ENCODE measurements around the gene ROBO3. TPM values are rescaled to one million over a fixed set of nuclear protein-coding genes. Genes with fewer than 3 reads are reported as not detected.

Gene ROBO3
- total RNA-seq, 1 experiment from 2014 or later: 6.2 TPM

DNA sequence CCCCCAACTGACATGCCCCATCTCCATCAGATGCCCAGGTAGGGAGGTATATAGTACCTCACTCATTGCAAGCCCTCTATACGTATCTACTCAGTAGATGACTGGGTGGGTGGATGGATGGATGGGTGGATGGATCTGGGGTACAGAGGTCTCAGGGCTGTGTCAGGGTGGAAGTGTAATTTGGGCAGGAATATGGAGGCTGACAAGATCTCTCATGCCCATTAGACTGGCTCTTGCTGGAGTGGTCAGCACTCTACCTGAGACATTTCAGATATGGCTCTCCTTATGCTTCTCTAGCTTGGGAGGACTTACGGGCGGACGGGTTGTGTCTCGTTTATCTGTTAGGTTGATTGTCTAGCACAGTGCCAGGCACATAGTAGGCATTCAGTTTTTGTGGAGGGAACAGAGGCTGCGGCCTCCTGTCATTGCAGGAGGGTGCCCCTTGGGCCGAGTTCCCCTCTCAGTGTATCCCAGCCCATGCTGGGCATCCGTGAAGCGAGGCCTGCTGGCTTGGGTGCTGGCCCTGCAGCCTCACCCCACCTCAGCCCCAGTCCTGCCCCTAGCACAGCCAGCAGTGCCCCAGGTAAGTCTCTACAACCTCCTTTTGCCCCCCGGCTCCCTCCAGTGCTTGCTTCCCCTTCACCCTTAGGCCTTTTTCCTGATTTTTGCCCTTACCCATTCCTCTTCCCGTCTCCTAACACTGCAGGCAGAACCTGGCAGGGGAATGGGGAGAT, 13.7 kb downstream of the ROBO3 start:
- POLR2A ChIA-PET: no interaction called here
- no peaks in the 10 kb centered on the region for H3K36me3 Mint-ChIP-seq (ENCODE audit: insufficient read depth, unreplicated experiment)
- peak in 1 of 2 experiments; percentile 29 for DNase-seq
- no peak for TF ChIP-seq CTCF (IDR thresholded peaks at IDR 0.05; ENCODE audit: insufficient read depth in 1 of 2, low read depth in 1 of 2, low read length in 1 of 2, severe bottlenecking in 1 of 2, unreplicated experiment in 1 of 2)
- peaks cover 7% of the 10 kb centered on the region for H3K27me3 Mint-ChIP-seq (ENCODE audit: insufficient read depth, unreplicated experiment)
- no peak overlapping the region for H3K27ac Mint-ChIP-seq (ENCODE audit: unreplicated experiment)
- intact Hi-C loops (cut with micrococcal nuclease; ENCODE audit: unreplicated experiment): no loop called here
- H3K4me3 Mint-ChIP-seq (ENCODE audit: unreplicated experiment): no peak overlapping the region
- no peaks in the 10 kb centered on the region for H3K9me3 Mint-ChIP-seq (ENCODE audit: unreplicated experiment)
- Histone ChIP-seq H3K9me3 (no peaks in the 10 kb centered on the region), H3K4me1 (peaks cover 19% of the 10 kb centered on the region), H3K36me3 (ENCODE audit: control insufficient read depth, insufficient read depth, low read length) (no peaks in the 10 kb centered on the region), H3K4me3 (ENCODE audit: low read depth, low read length) (no peak overlapping the region), H3K27me3 (replicated peaks; ENCODE audit: control insufficient read depth, insufficient read depth, low read length) (no peaks in the 10 kb centered on the region)
- CTCF ChIA-PET: interaction anchor here (1.1 kb wide), 1 partner anchor 8 kb away, joined by 3 read pairs; no protein-coding TSS in a partner anchor
- peaks cover 12% of the 10 kb centered on the region for H3K4me1 Mint-ChIP-seq (ENCODE audit: low read depth, unreplicated experiment)
- BruUV-seq (replicated peaks): no TSS peak

DNA sequence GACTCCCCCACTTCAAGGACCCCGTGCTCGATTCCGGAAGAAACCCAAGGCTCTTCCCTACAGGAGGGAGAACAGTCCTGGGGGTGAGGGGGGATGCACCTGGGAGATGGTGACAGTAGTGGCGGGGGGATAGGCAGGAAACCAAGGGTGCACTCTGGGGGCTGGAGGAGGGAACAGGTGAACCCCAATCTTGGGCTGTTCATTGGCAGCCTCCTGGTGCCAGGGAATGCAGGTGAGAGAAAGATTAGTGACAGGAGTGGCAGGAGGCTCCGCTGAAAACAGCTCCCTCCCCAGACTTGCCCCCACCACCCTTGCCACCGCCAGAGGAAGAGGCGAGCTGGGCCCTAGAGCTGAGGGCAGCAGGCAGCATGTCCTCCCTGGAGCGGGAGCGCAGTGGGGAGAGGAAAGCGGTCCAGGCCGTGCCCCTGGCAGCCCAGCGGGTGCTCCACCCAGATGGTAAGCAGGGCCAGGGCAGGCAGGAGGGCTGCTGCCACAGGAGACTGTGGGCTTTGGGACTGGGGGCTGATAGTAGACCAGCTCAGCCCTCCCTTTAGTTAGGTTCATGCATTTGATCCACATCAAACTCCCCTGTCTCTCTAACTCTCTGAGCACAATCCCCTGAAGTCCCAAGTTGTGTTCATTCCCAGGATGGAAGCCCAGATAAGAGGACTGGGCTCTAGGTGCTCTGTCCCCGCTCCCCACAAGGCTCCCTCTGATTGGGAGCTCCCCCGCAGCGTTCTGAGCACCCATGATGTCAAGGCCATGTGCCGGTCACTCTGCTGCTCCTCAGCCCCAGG, 14.5 kb downstream of the ROBO3 start:
- DNase-seq: peak in 1 of 2 experiments; percentile 38
- Histone ChIP-seq H3K9me3 (no peaks in the 10 kb centered on the region), H3K36me3 (ENCODE audit: control insufficient read depth, insufficient read depth, low read length) (no peaks in the 10 kb centered on the region), H3K4me3 (ENCODE audit: low read depth, low read length) (no peak overlapping the region), H3K27me3 (replicated peaks; ENCODE audit: control insufficient read depth, insufficient read depth, low read length) (no peaks in the 10 kb centered on the region), H3K4me1 (peaks cover 19% of the 10 kb centered on the region)
- Mint-ChIP-seq H3K27ac (ENCODE audit: unreplicated experiment) (no peak overlapping the region), H3K9me3 (ENCODE audit: unreplicated experiment) (no peaks in the 10 kb centered on the region), H3K4me1 (ENCODE audit: low read depth, unreplicated experiment) (peaks cover 12% of the 10 kb centered on the region), H3K27me3 (ENCODE audit: insufficient read depth, unreplicated experiment) (peaks cover 6% of the 10 kb centered on the region), H3K4me3 (ENCODE audit: unreplicated experiment) (no peak overlapping the region), H3K36me3 (ENCODE audit: insufficient read depth, unreplicated experiment) (no peaks in the 10 kb centered on the region)
- no peak for TF ChIP-seq CTCF (IDR thresholded peaks at IDR 0.05; ENCODE audit: insufficient read depth in 1 of 2, low read depth in 1 of 2, low read length in 1 of 2, severe bottlenecking in 1 of 2, unreplicated experiment in 1 of 2)
- CTCF ChIA-PET: no interaction called here
- intact Hi-C loops (cut with micrococcal nuclease; ENCODE audit: unreplicated experiment): no loop called here
- POLR2A ChIA-PET: interaction anchor here (0.6 to 0.7 kb wide), 2 partner anchors 43 to 74 kb away, joined by 3 read pairs; partner anchors contain the start of gene CCDC15
- no TSS peak for BruUV-seq (replicated peaks)

DNA sequence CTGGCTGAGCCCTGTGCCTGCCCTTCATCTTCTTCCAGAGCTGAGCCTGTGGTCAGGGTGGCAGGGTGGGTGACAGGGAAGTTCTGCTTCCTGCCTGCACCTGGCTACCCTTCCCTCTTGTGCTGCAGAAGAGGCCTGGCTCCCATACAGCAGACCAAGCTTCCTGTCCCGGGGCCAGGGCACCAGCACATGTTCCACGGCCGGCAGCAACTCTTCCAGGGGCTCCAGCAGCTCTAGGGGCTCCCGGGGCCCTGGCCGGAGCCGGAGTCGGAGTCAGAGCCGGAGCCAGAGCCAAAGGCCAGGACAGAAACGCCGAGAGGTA, 15.0 kb downstream of the ROBO3 start:
- Histone ChIP-seq H3K4me3 (ENCODE audit: low read depth, low read length) (no peak overlapping the region), H3K4me1 (peaks cover 19% of the 10 kb centered on the region), H3K9me3 (no peaks in the 10 kb centered on the region), H3K27me3 (replicated peaks; ENCODE audit: control insufficient read depth, insufficient read depth, low read length) (no peaks in the 10 kb centered on the region), H3K36me3 (ENCODE audit: control insufficient read depth, insufficient read depth, low read length) (no peaks in the 10 kb centered on the region)
- ChIA-PET CTCF (no interaction called here), POLR2A (interaction anchor here (0.6 to 0.7 kb wide), 2 partner anchors 44 to 74 kb away, joined by 3 read pairs; partner anchors contain the start of gene CCDC15)
- no peak overlapping the region for H3K27ac Mint-ChIP-seq (ENCODE audit: unreplicated experiment)
- intact Hi-C loops (cut with micrococcal nuclease; ENCODE audit: unreplicated experiment): no loop called here
- no peak for TF ChIP-seq CTCF (IDR thresholded peaks at IDR 0.05; ENCODE audit: insufficient read depth in 1 of 2, low read depth in 1 of 2, low read length in 1 of 2, severe bottlenecking in 1 of 2, unreplicated experiment in 1 of 2)
- no peaks in the 10 kb centered on the region for H3K9me3 Mint-ChIP-seq (ENCODE audit: unreplicated experiment)
- H3K4me3 Mint-ChIP-seq (ENCODE audit: unreplicated experiment): no peak overlapping the region
- BruUV-seq (replicated peaks): no TSS peak
- H3K27me3 Mint-ChIP-seq (ENCODE audit: insufficient read depth, unreplicated experiment): peaks cover 3% of the 10 kb centered on the region
- H3K36me3 Mint-ChIP-seq (ENCODE audit: insufficient read depth, unreplicated experiment): no peaks in the 10 kb centered on the region
- peaks cover 12% of the 10 kb centered on the region for H3K4me1 Mint-ChIP-seq (ENCODE audit: low read depth, unreplicated experiment)
- peak in 1 of 2 experiments; percentile 31 for DNase-seq
